GM19035 (cell line): ENCODE results near the gene ROR1.
"Not testable (repeated sequence)": the region's sequence is repeated elsewhere in the genome, so short reads cannot be mapped to it uniquely, and the experiment has no call there.

Experiments used
- ATAC-seq: cut with Tn5 transposase; IDR thresholded peaks from one replicate; pipeline ENCODE4 v1.9.1; 2021; ENCODE audit not compliant: unreplicated experiment

The ROR1 gene

DNA sequence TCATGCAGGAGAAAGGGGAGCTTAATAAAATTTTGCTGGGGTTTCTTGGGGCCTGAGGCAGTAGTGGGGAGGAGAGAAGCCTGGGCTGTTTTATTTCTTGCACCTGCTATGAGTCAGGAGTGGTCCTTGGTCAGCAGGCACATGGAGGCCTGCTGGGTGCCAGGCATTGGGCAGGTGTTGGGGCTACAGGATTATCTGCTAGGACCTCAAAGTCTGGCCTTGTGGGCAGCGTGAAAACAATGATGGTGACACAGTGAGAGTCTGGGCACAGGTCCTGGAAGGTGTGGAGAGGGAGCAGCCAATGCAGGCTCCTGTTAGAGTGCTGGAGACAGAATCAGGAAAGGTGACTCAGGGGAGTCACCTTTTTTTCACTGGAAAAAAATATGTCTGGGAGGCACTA is 17.2 kb downstream of the ROR1 start:
- ATAC-seq, result no peak

DNA sequence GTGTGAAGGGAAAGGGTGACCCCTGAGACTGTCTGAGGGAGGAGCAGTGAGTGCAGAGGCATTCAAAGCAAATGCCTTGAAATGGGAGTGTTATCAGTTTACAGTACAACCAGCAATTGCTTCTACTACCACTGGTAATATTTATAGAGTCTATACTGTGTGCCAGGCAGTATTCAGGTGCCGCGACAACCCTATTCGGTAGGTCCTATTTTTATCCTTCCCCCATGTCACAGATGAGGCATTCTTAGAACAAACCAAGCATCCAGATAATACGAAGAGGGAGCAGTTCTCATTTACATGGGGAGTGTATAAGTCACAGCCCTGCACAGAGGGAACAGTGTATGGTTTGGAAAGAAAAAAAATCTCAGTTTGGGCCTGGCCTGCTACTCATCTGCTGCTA is 18.3 kb downstream of the ROR1 start:
- no peak for ATAC-seq

DNA sequence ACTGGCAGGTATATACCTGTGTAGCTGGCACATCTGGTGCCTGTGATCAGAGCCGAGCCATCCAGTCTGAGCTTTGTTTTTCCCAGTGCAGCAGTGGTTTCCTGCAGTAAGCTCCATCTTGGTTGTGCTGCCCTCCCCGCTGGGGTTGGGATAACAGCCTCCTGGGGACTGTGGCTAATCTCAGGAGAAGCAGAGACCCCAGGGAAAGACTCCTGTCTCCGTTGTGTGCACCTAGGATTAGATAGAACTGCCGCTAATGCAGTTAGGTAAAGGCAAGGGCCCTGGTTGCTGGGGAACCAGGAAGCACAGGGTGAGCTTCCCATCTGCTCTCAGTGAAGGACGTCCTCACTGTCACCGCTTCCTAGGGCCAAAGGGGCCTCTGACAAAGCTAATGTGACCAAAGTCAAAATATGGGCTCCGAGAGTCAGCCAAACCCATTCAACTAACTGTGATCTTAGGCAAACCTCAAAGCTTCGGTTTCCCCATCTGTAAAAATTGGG is 20.0 kb downstream of the ROR1 start:
- ATAC-seq, result no peak

DNA sequence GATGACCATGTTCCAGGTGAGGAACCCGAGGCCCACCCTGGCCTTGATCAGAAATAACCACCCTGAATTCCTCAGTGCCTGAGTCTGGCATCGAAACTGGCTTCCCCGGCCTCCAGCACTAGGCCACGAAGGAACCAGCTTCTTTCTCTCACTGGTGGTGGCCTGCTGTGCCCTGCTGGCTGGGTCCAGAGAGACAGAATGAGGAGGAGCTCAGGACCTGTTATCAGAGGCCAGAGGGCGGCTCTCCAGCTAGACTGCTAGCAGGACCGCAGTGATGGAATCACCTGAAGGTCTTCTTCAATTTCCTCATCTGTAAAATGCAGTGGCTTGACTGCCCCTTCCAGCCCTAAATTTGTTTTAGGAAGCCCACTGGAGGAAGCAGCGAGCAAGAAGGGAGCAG is 20.5 kb downstream of the ROR1 start:
- ATAC-seq, result no peak

DNA sequence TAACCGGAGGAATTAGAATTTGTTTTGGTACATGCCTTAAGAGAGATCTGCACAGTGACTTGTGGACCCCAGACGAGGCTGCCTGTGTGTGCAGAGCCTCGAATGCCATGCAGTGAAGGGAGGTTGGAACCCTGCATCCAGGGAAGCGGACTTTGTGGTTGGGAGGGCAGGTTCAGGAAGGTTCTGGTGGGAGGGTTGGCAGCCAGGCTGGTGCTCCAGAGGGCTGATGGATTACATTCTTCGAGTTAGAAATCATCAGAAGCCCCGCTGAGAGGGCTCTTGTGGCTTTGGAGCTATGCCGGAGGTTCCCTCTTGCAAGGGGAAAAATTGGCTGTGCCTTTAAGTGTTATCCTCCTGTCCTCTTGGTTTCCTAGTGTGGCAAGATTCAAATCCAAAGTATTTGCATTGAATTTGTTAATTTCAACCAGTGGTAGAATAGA is 21.1 kb downstream of the ROR1 start:
- ATAC-seq, result no peak

DNA sequence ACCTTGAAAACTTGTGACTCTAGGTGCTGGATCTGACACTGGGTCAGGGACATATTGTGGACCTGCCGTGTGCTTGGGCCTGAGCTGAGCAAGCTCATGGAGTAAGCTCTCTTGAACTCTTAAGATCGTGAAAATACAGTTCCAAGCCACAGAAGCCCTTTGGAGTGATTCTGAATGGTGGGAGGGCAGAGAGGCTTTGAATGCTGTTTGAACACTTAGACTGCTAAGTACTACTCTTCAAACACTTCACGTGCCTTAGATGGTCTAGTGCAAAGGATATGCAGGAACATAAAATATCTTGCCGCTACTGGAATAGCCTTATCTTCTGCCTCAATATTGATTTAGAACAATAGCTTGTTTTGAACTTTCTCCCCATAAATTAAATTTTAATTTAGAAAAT is 21.6 kb downstream of the ROR1 start:
- no peak for ATAC-seq

DNA sequence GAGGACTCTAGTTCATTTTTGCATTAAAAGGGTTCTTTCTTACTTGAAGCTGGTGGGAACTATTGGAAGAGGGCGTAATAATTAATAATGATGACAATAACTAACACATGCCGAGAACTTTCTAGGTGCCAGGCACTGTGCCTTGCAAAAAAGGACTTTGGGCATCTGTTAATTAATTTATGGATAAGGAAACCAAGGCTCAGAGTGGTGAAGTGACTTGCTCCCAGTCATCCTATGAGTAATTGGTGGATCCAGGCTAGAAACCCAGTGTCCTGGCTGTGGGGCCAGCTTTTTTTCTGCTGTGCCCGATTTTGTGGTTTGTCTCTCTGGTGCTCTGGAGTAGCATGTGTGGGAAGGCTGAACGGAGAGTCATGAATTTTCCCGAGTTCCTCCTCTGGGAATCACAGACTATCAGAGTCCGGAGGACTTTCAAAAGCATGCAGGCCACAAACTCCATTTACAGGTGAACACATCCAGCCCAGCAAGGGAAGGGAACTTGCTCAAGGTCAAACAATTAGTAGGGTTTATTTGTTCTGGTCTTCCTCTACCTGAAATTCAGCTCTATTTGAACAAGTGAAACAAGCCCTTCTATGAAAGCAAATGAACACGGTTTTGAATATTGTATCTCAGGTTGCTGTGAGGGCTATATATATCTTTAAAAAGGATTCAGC is 23.4 kb downstream of the ROR1 start:
- ATAC-seq, result no peak

DNA sequence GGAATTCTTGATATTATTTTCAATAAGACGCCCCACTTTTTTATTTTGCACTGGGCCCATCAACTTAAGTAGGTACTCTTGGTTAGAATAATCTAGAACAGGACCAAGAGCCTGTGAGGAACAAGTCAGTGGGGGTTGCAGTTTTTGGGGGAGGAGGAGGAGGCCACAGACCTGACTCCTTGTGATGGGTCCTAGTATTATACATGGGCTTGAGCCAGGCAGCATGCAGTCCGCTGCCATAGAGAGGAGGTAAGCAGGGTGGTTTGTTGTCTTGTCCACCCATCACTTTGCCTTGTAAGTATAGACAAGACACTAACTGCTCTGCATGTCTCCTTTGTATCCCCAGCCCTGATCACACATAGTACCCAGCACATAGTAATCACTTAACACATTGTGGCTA is 24.5 kb downstream of the ROR1 start:
- no peak for ATAC-seq

DNA sequence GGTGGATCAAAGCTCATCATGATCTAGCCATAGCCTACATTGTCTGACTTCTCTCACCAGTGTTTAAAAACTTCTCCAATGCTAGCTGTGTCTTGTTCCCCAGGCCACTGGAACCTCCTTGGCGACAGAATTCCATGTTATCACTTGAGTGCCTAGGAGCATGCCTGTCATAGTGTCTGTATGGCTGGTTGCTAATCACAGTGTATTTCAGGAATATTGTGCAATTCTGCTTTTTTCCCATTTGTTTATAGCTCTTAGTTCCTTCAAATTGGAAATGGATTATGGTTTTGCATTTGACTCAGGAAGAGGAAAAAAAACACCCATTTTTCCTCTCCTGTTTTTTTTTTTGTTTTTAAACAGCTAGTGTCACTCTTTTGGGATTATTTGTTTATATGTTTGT is 25.5 kb downstream of the ROR1 start:
- no peak for ATAC-seq

DNA sequence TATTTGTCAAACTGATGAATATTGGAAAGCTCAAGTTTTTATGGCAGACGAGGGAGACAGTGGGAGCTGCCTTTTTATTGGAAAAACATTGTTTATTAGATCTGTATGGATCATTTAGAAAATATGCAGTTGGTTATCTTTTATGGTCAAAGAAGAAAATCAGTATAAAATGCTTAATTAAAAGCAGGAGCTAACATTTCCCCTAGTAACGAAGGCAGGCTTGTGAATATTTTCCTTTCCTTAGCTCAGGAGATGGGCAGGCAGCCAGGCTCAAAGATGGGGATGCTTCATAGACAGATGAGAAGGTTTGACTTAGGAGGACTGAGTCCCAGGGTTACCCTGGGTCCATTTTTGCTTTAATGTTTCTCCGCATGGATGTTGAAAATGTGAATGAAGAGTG is 26.0 kb downstream of the ROR1 start:
- ATAC-seq, result no peak

DNA sequence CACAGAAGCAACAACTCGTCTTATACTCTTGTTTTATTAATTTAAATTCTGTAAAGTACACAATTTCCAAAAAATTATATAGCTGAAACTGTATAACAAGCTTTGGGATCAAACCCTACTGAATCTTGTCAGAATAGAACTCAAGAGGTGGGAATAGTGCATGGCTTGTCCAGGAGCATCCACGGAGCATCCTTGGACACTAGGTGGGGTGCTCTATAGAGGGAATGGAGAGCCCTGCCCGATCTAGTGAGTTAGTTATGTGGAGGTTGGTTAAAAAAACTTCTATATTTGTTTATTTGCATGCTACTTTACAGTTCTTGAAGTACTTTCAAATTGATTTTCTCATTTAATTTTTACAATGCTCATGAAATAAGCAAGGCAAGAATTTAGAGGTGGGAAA is 28.3 kb downstream of the ROR1 start:
- no peak for ATAC-seq

DNA sequence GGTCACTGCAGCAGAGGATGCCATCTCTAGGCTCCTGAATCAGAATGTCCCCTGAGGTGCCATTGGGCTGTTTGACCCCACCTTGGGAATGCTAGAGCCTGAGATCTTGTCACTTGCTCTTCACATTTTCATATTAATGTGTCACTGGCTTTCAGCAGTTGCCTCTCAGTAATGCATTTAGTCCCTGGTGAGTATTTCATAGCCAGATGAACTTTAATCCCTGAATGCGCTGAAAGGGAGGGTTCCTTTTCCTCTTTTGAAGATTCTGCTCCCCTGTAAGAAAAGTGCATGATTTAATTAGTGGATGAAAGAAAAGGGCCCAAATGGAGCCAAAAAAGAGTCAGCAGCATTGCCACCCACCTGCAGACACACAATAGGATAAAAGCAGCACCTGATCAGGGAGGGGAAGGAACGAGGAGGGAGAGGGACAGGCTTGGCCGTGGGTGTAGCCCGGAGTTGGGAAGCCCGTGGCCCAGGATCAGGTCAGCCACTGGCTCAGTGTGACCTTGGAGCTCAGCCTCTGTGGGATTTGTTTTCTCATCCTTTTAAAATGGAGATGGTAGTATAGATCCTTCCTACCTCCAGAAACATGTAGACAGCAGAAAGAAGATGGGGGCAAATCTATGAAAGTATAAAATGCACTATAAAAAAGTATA is 31.1 kb downstream of the ROR1 start:
- ATAC-seq, result no peak

DNA sequence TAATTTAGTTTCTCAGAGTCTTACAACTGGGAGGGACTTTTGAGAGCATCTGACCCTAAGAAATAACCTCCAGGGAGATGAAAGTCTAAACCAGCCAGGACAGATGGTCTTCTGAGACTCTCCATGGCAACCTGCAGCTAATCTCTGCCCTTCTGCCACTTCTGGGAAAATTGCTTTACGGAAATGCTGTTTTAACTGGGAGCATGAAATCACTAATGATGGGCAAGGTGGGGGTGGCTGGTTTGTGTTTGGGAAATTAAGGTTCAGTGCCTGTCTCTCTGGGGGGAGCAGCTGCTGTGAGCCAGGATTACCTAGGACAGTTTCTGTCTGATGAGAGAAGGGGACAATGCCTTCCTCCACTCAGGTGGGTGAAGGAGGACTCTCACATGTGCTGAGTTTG is 33.2 kb downstream of the ROR1 start:
- ATAC-seq, result no peak

DNA sequence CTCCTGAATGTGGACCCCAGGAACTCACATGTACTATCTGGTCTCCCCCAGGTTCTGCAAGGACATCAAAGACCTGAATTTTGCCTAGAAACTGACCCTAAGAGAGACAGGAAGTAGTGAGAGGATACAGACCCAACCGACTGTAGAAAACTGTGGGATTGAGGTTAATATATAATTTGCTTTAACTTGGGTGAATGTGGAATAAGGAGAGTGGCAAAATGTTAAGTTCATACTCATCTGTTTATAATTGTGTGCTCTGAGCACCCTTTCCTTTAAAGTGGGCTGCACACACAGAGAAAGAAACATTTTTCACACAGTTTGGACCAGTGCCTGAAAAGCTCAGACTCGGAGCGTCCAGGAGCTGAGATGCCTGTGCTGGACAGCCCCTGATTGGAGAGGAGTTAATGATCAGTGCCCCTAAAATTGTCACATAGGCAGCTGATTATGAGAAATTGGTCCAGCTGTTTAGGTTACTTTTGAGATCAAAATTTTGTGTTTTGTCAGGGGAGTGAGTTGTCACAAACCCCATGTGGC is 37.2 kb downstream of the ROR1 start:
- no peak for ATAC-seq

DNA sequence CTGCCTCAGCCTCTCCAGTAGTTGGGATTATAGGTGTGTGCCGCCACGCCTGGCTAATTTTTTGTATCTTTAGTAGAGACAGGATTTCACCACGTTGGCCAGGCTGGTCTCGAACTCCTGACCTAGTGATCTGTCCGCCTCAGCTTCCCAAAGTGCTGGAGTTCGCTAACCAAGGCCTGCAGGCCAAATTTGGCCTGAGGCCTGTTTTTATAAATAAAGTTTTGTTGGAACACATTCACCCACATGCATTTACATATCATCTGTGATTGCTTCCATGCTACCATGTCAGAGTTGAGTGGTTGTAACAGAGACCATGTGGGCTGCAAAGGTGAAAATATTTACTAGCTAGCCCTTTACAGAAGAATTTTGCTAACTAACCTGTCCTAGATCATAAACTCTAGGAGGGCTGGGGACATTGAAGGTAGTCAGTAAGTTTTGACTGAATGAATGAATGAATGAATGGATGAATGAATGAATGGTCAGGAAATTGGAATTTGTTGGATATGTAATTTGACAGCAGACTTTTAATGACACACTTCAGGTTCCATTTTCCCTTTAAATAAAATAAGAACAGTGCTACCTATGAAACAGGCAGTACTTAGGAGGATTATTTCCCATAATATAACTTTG is 38.4 kb downstream of the ROR1 start:
- ATAC-seq, result no peak

DNA sequence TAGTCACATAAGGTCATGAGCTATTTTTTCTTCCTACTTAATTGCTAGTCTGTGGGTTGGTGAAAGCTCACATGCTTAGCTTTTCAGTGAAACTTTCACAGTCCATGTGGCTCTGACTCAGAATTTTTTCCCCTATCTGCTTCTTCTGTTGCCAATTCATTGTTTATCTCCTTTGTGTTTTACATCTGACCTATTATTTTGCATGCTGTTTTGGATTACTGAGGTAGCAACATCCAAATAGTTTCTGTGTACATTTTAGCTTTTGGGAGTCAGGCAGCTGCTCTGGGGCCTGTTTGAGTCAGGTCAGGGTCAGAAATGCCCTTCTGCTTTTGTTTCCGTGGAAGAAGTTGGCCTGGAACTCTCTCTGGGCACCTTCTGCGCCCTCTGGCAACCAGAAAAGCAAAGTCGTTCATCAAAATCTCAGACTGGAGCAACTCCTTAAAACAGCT is 40.0 kb downstream of the ROR1 start:
- no peak for ATAC-seq

DNA sequence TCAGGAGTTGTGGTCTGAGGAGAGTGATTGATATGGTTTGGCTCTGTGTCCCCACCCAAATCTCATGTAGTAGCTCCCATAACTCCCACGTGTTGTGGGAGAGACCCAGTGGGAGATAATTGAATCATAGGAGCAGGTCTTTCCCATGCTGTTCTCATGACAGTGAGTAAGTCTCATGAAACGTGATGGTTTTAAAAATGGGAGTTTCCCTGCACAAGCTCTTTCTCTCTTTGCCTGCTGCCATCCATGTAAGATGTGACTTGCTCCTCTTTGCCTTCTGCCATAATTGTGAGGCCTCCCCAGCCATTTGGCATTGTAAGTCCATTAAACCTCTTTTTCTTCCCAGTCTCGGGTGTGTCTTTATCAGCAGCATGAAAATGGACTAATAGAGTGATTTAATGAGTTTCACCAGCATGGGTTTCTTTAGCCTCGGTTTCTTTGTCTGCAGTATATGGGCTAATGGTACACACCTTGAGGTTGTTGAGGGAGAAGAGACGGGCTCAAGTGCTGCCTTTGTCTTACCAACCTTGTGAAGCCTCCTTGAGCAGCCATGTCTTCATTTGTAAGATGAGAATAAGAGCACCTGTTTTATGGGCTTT is 42.5 kb downstream of the ROR1 start:
- ATAC-seq, result not testable (repeated sequence)

DNA sequence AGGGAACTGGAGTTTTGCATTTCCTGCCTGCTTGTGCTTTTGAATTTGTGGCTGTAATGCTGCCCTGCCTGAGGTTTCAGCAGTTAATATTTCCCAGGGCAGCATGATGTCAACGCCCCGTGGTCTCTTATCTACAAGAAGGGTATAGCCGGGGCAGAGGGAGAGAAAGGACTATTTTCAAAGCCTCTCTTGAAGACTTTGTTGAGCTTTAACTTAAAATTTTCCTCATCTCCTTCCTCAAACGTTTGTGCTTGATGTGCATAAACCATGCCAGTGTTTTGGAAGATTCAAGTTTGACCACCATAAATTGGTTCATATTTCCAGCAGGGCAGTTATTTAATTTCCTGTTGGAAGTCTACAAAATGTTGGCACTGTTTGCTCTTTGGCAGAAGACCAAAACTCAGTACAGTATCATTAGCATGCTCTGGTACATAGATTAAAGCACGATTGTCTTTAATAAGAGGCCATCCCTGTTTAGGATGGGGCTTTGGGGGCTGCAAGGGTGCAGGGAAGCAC is 43.4 kb downstream of the ROR1 start:
- no peak for ATAC-seq

DNA sequence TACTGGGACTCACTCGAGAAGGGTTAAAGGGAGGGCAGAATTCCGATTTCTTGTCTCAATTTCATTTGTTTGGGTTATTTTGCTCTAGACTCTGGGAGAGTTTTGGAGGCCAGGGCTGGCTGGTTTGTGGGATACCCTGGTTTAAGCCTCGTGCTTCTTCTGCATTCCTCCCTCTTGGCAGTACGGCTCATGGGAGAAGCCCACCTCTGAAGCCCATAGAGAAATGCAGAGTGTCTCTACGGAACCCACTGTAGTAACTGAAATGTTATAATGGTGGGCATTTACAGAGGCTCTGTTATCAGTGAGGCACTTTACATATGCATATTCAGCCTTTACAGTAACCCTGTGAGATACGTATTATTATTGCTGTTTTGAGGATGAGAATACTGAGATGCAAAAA is 43.9 kb downstream of the ROR1 start:
- no peak for ATAC-seq

DNA sequence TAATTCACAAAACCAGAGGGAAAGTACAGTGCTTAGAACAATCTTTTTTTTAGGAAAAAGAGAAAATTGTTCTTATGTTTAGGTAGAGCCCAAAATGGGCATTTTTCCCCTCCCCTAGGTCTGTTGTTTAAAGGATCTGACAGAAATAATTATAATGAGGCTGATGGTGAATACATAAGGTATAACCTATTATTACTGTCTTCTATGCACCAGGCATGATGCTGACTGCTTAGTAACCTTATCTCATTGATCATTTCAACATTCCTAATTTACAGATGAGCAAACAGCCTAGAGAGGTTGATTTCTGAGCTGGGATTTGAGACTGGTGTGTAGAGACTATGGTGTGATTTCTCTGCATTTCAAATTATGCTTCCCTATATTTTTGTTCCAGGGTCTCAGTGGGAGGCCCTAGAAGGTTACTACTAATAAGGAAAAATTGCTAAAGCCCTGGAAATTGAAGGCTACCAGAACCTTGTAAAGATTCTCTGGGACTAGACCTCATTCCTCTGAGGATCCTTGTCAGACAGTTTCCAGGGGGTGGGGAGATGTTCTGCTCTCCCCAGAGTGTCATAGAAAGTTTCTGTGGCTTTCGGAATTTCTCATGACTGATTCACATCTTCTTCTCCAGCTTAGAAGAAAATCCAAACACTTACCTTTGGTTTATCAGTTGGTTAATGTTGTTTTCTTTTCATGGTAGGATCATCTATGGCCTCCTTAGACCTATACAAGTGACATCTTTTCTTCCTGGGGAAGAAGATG is 44.9 kb downstream of the ROR1 start:
- ATAC-seq, result no peak

DNA sequence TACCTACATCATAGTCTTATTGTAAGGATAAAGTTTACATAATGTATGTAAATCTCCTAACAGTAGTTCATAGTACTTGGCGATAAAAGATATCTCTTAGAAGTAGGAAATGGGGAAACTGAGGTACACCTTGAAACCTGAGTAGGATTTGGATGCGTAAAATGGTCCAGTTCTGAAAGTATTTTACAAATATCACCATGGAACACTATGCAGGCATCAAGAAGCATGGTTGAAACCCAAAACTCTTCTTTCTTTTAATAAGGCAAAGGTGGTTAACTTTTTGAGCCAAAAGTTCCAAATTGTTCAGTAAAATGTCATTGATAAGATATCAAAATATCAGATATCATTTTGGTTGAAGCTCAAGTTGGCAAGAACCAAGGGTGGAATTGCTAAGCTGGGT is 46.0 kb downstream of the ROR1 start:
- ATAC-seq, result no peak
